Measurements from ENCODE around the gene GPATCH4. TPM values are rescaled to one million over a fixed set of nuclear protein-coding genes. Genes with fewer than 3 reads are reported as not detected.
A peak's percentile ranks its signal among the peaks of the same experiment; 100 is the strongest.
"Not testable (repeated sequence)": the region's sequence is repeated elsewhere in the genome, so short reads cannot be mapped to it uniquely, and the experiment has no call there.

The GPATCH4 gene
- polyA plus RNA-seq (ENCODE audit: insufficient read depth in 1 of 5, insufficient read length in 5 of 5, low replicate concordance in 1 of 5), result 10 to 100 TPM; 26.3 to 33.2 (median 30.6) TPM
- long read RNA-seq, donor 1, transcript GPATCH4-201 (8 exons, 1,972 nt), result major isoform, 14 of 18 reads
- long read RNA-seq, donor 1, partial matches to known transcripts, result 0 of 18 reads
- long read RNA-seq, donor 1, other reads (novel, unspliced or antisense), result 0 of 18 reads
- long read RNA-seq, donor 2, transcript GPATCH4-201 (8 exons, 1,972 nt), result major isoform, 6 of 6 reads
- long read RNA-seq, donor 2, partial matches to known transcripts, result 0 of 6 reads
- long read RNA-seq, donor 2, other reads (novel, unspliced or antisense), result 0 of 6 reads
- long read RNA-seq, donor 3, partial matches to known transcripts, result 5 of 12 reads
- long read RNA-seq, donor 3, other reads (novel, unspliced or antisense), result 0 of 12 reads
- long read RNA-seq, donor 4, partial matches to known transcripts, result 0 of 3 reads
- long read RNA-seq, donor 4, other reads (novel, unspliced or antisense), result 0 of 3 reads
- long read RNA-seq, donor 5, transcript GPATCH4-201 (8 exons, 1,972 nt), result major isoform, 7 of 7 reads
- long read RNA-seq, donor 5, partial matches to known transcripts, result 0 of 7 reads
- long read RNA-seq, donor 5, other reads (novel, unspliced or antisense), result 0 of 7 reads
- long read RNA-seq, donor 6, transcript GPATCH4-201 (8 exons, 1,972 nt), result major isoform, 9 of 19 reads
- long read RNA-seq, donor 6, partial matches to known transcripts, result 5 of 19 reads
- long read RNA-seq, donor 6, other reads (novel, unspliced or antisense), result 0 of 19 reads
- long read RNA-seq, donor 7, transcript GPATCH4-201 (8 exons, 1,972 nt), result major isoform, 6 of 7 reads
- long read RNA-seq, donor 7, partial matches to known transcripts, result 0 of 7 reads
- long read RNA-seq, donor 7, other reads (novel, unspliced or antisense), result 0 of 7 reads
- long read RNA-seq, donor 8, partial matches to known transcripts, result 0 of 3 reads
- long read RNA-seq, donor 8, other reads (novel, unspliced or antisense), result 0 of 3 reads

DNA sequence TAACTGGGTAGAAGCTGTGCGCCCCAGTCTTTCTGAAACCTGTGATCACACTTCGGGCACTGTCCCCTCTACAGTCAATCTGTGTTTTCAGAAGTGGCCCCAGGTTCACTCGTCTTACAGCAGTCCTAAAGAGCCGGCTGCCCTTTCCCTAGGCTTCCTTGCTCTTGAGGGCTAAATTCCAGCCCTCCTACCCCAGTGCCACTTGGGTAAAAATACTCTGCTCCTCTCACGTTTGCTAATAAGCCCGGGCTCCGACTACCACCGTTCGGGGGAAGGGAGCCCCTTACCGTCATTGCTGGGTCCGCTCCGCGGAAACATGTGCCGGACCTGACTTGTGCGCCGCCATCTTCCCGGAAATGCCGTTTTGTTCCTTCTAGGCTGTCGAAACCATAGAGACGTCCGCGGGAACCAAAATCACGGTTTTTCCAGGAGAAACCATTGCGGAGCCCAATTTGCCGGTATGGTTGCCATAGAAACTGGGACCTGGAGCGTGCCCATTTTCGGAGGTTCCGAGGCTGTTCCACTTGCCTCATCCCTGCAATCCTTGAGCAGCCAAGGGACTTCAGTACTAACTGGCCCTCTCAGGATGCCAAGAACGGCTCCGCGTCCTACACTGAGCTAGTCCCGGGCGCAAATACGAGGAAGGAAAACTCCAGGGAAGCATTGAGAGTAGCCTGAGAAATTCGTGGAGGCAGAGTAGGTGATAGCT is at the start of gene GPATCH4:
GPATCH4 (minus strand) TSS at position 358 of the 709 bp plus-strand sequence.
- peak; percentile 77 to 79 for DNase-seq

DNA sequence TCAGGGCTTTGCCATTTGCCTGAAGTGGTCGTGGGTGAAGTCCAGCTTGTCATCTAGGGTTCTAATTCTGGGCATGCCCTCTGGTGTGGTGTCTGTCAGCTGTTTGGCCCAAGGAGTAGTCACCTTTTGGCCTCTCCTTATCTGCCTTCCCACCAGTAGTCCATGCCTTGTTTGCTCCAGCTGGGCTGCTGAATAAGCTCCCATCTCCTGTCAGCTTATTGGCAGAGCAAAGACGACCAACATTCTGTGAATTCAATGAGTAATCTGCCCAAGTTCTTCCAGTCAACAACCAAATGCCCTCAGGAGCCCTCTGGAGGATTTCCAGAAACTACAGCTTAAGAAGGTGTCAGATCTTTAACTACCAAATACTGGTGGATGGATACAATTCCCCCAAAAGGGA is 47.7 kb upstream of the GPATCH4 start:
- no peak for DNase-seq

DNA sequence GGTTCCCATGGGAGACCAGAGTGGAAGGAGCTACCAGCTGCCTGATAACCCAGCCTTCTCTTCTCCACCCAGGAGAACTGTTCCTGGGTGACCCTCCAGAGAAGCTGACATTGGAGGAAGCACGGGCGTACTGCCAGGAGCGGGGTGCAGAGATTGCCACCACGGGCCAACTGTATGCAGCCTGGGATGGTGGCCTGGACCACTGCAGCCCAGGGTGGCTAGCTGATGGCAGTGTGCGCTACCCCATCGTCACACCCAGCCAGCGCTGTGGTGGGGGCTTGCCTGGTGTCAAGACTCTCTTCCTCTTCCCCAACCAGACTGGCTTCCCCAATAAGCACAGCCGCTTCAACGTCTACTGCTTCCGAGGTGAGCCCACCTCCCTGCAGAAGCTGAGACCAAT is 47.2 kb upstream of the GPATCH4 start:
- no peak for DNase-seq

DNA sequence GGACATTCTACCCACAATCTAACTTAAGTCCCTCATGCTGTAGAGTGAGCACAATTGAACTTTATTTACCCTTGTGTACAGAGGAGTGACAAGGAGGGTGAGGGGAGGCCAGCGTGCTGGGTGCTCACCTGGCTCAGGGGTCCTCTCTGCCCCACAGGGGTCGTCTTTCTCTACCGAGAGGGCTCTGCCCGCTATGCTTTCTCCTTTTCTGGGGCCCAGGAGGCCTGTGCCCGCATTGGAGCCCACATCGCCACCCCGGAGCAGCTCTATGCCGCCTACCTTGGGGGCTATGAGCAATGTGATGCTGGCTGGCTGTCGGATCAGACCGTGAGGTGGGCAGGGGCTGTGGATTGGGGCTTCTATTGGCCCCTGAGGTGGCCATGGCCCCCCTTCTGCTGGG is 46.1 kb upstream of the GPATCH4 start:
- DNase-seq, result no peak

DNA sequence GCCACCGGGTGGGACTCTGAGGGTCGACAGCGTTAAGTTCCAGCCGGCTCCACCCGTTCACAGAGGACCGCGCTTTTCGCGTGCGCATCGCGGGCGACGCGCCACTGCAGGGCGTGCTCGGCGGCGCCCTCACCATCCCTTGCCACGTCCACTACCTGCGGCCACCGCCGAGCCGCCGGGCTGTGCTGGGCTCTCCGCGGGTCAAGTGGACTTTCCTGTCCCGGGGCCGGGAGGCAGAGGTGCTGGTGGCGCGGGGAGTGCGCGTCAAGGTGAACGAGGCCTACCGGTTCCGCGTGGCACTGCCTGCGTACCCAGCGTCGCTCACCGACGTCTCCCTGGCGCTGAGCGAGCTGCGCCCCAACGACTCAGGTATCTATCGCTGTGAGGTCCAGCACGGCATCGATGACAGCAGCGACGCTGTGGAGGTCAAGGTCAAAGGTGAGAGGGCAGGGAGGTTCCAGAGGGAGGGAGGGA is 45.5 kb upstream of the GPATCH4 start:
- no peak for DNase-seq

DNA sequence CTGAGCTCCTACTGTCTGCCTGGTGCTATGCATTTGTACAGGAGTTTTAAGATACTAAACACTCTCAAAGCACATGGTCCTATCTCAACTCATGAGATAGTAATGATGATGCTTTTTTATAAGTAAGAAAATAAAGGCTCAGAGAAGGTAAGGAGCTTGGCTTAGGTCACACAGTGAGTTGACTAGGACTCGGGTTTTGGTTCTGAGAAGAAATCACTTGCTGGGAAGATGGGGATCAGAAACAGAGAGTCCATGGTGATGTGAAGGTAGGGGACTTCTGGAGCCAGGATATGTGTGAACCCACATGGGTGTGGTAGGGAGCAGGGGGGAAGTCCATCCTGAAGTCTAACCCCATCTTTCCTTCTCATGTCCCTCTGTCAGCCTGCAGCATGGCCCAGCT is 44.4 kb upstream of the GPATCH4 start:
- DNase-seq, result no peak

DNA sequence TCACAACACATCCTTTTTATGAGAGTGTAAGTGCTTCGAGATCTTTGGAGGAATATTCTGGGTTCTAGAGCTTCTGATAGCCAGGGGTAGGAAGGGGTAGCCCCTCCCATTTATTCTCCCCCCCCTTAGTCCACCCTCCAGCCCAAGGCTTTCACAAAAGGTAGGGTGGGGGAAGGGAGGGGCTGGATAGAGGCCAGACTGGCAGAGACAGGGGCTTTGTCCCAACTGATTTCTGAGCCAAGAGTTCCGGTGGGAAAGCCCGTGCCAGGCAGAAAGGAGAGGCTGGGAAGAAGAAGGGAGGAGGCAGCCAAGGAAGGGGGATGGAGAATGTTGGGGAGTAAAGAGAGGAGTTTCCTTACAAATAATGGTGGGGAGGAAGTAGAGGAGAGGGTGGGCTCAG is 43.8 kb upstream of the GPATCH4 start:
- DNase-seq, result no peak

DNA sequence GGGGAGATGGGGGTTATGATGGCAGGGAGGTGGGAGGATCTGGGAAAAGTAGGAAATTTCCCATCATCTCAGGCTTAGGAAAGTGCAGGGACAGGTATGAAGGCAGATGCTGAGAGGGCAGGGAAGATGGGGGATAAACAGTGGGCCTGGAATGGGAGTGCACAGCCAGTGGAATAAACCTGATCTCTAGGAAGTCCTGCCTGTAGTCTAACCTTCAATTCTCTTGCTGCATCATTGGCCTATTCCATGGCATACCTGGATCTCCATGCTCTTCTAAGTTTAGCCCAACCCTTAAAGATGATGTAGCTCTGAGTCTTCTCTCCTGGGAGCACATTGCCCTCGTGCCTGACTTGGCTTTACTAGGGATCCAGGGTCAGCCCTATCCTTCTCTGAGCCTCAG is 43.4 kb upstream of the GPATCH4 start:
- DNase-seq, result no peak

DNA sequence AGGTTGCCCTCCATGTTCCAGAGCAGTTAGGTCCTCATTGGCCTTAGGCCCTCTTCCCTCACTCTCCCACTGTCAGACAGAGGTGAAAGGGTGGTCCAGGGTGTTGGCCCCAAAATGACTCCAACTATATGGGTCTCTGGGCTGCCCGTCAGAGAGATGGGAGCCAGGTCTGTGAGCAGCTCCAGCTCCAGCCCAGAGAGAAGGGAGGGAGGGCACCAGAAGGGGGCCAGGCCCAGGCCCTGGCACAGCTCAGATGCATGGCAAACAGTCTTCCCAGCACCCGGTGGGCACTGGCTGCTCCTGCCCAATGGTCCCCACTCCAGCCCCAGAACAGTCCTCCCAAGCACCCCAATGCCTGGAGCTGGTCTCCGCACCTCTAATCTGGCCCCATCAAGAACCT is 42.9 kb upstream of the GPATCH4 start:
- DNase-seq, result no peak

DNA sequence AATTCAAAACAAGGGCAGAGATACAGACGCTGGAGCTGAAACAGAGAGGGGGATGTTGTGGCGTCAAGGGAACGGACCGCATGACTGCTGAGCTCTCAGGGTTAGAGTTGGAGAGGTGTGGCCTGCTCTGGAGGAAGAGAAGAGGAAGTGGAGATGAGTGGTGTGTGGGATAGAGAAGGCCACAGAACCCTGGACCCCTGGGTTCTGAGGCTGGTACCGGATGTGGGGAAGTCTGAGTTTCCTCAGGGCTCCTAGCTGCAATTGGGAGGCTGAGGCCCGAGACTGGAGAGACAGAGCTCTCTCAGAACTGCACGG is 42.5 kb upstream of the GPATCH4 start:
- no peak for DNase-seq

DNA sequence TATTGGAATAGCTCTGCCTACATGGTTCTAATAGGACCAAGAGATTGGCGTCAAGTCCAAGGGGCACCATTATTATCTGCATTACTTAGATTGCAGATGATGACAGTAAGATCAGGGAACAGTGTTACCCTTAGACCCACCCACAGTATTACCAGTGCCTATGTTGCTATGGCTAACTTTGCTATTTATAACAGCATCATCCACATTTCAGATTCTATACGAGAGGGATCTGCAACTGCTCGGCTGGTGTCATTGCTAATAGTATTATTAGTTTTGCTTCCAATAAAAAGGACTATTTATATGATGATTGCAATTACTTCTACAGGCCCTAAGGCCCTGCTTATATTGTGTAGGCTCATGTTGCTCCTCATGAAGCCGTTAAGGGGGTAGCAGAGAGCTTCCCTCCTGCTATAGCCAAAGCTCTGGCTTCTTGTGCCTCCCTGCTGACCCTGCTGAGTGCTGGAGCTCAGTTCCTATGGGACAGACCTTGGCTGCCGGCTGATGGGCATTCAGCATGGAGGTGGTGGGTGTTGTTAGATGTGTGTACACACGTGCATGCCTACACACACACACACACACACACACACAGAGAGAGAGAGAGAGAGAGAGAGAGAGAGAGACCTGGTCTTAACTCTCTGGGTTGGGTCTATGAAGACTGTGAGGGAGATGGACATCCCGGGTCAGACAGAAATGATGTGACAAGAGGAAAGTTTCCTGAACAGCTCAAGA is 41.9 kb upstream of the GPATCH4 start:
- no peak for DNase-seq

DNA sequence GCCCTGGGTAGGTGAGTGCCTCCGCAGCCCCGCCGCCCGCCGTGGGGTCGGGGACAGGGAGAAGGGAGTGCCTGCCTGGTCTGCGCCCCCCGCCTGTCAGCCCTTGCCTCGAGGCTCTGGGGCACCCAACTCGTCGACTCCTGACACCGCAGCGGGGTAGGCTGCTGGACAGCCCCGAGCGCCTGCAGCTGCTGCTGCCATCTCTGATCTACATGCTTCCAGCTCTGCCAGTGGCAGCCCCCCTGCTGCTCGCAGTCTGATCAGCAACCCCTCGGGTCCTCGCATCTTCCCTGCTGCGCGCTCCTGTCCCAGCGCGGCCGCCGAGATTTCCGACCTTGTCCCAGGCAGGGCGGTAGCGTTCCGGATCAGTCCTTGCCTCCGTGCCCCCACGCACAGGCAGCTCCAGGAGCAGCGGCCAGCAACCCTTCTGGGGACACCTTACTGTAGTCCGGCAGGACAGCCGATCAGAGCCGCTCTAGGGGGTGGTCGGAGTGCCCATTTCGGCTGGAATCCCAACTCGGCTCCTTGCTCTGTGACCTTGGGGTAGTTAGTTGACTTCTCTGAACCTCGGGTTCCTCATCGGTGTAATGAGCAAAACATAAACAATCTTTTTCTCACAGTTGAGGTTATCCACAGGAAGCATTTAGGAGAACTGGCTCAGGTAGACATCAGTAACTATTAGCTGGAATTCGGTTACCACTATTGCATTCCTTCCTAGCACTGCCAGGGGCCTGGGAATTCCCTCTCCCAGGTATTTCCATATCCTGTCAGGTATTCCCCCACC is 41.2 kb upstream of the GPATCH4 start:
- no peak for DNase-seq

DNA sequence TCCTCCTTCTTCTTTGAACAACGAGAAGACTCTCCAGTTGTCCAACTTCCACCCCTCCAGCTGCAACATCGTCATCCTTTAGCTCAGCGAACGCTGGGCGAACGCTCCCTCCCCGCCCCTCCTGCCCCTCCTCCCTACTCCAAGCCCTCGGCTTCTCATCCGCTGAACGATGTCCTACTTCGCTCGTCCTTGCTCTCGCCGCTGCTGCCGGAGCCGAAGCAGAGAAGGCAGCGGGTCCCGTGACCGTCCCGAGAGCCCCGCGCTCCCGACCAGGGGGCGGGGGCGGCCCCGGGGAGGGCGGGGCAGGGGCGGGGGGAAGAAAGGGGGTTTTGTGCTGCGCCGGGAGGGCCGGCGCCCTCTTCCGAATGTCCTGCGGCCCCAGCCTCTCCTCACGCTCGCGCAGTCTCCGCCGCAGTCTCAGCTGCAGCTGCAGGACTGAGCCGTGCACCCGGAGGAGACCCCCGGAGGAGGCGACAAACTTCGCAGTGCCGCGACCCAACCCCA is 40.5 kb upstream of the GPATCH4 start, which contains the start of gene BCAN:
BCAN (plus strand) TSS at position 357 of the 504 bp plus-strand sequence. CDS start 3,938 bp downstream, outside the sequence.
- DNase-seq, result peak in 1 of 2 donors; percentile 23

DNA sequence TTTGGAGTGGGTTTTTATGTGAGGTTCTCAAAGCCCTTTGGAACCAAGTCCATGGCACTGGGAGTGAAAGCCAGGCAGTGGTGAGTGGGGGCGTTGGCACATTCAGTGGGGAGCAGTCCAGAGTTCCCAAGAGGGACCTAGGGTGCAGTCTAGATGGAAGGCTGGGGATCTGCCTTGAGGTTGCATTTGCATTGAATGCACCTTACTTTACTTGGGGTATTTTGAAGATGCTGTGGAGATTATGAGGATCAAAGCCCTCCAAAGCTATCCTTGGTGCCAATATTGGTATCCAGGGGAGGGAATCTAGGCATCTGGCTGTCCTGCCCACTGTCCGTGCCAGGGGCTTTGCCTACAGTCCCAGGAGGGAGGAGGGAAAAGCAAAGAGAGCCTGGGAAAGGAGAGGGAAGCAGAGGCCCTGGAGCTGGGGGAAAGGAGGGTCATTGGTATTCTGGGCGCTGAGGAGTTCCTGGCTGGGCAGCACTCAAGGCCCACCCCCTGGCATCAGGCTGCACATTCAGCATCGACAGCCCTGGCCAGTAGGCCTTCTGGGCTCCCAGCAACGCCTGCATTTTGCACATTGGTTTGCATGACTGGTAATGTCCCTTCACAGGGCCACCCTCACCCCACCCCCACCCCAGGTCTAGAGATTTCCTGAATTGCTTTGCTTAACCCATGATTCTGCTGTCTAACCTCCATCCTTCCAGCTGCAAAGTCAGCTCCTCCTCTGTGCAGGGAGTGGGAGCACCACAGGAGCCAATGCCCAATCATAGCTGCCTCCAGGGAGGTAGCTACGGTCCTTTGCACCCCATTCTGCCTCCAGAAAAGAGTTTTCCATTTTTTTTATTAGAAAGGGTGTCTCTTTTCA is 39.8 kb upstream of the GPATCH4 start:
- DNase-seq, result no peak

DNA sequence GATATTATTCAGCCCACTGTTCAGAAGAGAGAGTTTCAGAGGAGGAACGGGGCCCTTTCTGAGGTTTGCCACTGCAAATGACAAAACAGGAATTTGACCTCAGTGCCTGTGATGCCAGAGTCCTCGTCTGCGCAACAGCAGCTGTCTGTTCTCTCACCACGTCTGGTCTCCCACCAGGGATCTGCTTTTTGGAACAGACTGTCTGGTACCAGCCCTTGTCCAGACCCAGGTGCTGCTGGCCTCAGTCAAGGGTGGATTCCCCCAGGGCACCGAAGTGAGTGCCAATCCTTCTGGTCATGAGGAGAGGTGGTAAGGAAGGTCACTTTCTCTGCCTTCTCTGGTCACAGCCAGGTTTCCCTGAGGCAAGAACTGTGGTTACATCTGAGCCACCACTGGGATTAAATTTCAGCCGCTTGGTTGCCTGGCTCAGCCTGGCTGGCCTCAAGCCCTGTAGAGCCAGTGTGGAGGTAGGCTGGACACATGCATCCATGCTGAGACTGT is 38.4 kb upstream of the GPATCH4 start:
- no peak for DNase-seq

DNA sequence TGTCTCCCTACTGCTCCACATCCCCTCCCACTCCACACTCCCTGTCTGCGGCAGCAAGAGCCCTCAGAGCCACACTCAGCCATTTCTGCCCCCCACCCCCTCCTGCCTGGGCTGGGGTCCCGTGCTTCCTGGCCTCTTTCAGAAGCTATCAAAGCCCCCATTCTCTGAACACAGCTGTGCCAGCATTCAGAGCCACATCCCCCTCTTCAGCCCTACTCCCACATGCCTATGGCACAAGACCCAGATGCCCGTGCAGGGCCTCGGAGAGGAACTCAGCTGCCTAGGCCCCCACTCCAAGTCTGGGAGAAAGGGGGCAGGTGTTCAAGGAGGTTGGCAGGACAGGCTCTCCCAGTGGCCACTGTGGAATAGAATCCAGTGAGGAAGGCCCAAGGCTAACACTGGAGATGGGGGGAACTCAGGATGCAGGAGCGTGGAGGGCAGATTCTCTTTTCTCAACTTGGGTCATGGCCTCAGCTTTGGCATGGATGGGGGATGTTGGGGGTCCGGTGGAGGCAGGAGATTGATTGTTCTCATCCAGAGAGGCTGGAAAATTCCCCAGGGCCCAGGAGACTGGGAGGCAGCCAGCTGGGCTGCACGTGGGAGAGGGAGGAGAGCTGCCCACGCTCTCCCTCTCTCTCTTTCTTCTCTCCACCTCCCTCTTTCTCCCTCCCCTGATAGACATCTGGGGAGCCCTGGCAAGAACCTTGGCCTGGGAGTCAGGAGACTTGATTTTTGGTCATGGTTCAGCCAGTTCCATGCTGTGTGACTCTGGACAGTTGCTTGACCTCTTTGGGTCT is 37.1 kb upstream of the GPATCH4 start:
- DNase-seq, result no peak

DNA sequence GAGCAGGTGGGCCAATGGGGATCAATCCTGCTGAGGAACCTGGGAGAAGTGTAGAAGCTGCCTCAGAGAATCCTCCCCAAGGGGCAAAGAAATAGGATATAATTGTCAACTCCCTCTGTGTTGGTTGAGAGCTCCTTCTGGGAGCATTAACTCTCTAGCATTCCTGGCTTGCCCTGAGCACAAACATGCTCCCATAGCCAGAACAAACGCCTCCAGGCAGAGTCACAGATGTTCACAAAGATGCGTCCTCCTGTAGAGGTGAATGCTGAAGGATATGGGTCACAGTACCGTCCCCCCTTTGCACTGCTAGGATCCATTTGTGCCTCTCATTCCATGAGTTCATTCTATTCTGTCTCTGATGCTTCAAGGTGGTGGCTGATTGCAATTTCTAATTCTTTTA is 31.1 kb upstream of the GPATCH4 start:
- no peak for DNase-seq

DNA sequence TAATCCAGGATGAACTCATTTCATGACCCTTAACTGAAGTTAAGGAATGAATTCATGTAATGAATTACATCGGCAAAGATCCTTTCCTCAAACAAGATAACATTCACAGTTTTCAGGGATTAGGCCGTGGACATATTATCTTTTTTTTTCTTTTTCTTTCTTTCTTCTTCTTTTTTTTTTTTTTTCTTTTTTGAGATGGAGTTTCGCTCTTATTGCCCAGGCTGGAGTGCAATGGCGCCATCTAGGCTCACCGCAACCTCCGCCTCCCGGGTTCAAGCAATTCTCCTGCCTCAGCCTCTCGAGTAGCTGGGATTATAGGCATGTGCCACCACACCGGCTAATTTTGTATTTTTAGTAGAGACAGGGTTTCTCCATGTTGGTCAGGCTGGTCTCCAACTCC is 29.9 kb upstream of the GPATCH4 start:
- not testable (repeated sequence) for DNase-seq
